Activated CD8-positive, alpha-beta memory T cell treated with anti-CD3 and anti-CD28 coated beads, Interleukin-2, amount 50 U/mL, for 1 hour (primary cell): ENCODE measurements around the gene ZDHHC9.

Experiments used
- DNase-seq: peaks from one replicate; pipeline ENCODE4 v3.0.0-alpha.2; 2020; ENCODE audit errors: extremely low read depth

Gene ZDHHC9

GRCh38 chrX:129786210-129786651 is 57.5 kb downstream of the ZDHHC9 start:
- DNase-seq, result no peak

- DNase-seq, result no peak
These were observed 58.3 kb downstream of the ZDHHC9 start for GRCh38 chrX:129785160-129785947.

- no peak for DNase-seq
These were observed 59.3 kb downstream of the ZDHHC9 start for GRCh38 chrX:129784371-129784770.

GRCh38 chrX:129783291-129783713 is 60.4 kb downstream of the ZDHHC9 start:
- no peak for DNase-seq

- no peak for DNase-seq
These were observed 61.0 kb downstream of the ZDHHC9 start for GRCh38 chrX:129782706-129783105.

GRCh38 chrX:129781680-129782495 is 61.8 kb downstream of the ZDHHC9 start:
- no peak for DNase-seq

GRCh38 chrX:129781134-129781672 is 62.5 kb downstream of the ZDHHC9 start:
- peak; percentile 54 for DNase-seq

- DNase-seq, result no peak
These were observed 63.1 kb downstream of the ZDHHC9 start for GRCh38 chrX:129780441-129781105.

GRCh38 chrX:129779747-129780146 is 63.9 kb downstream of the ZDHHC9 start, which contains the start of gene SASH3:
Gene SASH3, plus strand, starts transcription at chrX:129779949. Its CDS starts 149 bp downstream, at chrX:129780098.
- DNase-seq, result peak; percentile 41

GRCh38 chrX:129779086-129779672 is 64.5 kb downstream of the ZDHHC9 start:
- no peak for DNase-seq

GRCh38 chrX:129777218-129778030 is 66.3 kb downstream of the ZDHHC9 start:
- DNase-seq, result no peak

- DNase-seq, result no peak
These were observed 69.8 kb downstream of the ZDHHC9 start for GRCh38 chrX:129773649-129774458.

- DNase-seq, result no peak
These were observed 70.8 kb downstream of the ZDHHC9 start for GRCh38 chrX:129772796-129773431.

GRCh38 chrX:129771266-129771995 is 72.3 kb downstream of the ZDHHC9 start:
- DNase-seq, result no peak

- peak; percentile 48 for DNase-seq
These were observed 74.1 kb downstream of the ZDHHC9 start for GRCh38 chrX:129769467-129770154.

GRCh38 chrX:129768586-129769466 is 74.9 kb downstream of the ZDHHC9 start:
- no peak for DNase-seq

- no peak for DNase-seq
These were observed 75.5 kb downstream of the ZDHHC9 start for GRCh38 chrX:129768186-129768585.
